ENCODE results near the gene ARL6IP6. TPM values are rescaled to one million over a fixed set of nuclear protein-coding genes. Genes with fewer than 3 reads are reported as not detected.

Gene ARL6IP6
- total and polyA plus RNA-seq, 2 of the 13 experiments (the other 11 are each of a cell fraction or from before 2014, with no cell fraction given), result 45.0 to 65.9 TPM

DNA sequence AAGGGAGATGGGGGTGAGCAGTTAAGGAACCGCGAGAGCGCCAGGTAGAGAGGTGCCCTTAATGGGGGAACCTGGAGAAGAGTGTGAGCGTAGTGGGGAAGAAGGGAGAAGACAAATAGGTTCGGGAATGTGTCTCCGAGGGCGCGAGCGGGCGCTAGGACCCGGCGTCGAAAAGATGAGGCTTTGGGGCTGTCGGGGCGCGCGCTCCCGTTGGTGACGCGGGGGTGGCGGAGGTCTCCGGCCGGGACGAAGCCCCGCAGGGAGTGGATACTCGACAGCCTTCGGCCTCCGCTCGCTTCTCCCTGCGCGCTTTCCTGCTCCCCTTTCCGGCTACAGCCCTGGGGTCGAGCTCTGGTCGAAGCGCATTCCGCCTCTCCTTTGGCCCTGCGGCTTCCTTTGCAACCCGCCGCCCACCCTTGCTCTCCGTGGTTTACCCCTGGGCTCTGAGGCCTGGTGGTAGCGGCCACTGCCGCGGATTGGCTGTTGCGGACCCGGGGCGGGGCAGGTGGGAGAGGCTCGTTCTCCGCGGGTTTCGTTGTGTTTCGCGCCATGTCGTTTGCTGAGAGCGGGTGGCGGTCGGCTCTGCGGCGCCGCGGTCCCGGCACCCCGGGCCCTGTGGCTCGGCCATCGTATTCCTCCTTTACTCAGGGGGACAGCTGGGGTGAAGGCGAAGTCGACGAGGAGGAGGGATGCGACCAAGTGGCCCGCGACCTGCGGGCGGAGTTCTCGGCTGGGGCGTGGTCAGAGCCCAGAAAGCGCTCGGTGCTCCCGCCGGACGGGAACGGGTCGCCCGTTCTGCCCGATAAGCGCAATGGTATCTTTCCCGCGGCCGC is at the start of gene ARL6IP6 (continued):
- TF ChIP-seq, protein P1, sequence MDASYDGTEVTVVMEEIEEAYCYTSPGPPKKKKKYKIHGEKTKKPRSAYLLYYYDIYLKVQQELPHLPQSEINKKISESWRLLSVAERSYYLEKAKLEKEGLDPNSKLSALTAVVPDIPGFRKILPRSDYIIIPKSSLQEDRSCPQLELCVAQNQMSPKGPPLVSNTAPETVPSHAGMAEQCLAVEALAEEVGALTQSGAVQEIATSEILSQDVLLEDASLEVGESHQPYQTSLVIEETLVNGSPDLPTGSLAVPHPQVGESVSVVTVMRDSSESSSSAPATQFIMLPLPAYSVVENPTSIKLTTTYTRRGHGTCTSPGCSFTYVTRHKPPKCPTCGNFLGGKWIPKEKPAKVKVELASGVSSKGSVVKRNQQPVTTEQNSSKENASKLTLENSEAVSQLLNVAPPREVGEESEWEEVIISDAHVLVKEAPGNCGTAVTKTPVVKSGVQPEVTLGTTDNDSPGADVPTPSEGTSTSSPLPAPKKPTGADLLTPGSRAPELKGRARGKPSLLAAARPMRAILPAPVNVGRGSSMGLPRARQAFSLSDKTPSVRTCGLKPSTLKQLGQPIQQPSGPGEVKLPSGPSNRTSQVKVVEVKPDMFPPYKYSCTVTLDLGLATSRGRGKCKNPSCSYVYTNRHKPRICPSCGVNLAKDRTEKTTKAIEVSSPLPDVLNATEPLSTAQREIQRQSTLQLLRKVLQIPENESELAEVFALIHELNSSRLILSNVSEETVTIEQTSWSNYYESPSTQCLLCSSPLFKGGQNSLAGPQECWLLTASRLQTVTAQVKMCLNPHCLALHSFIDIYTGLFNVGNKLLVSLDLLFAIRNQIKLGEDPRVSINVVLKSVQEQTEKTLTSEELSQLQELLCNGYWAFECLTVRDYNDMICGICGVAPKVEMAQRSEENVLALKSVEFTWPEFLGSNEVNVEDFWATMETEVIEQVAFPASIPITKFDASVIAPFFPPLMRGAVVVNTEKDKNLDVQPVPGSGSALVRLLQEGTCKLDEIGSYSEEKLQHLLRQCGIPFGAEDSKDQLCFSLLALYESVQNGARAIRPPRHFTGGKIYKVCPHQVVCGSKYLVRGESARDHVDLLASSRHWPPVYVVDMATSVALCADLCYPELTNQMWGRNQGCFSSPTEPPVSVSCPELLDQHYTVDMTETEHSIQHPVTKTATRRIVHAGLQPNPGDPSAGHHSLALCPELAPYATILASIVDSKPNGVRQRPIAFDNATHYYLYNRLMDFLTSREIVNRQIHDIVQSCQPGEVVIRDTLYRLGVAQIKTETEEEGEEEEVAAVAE (CRISPR knock-in tag; IDR thresholded peaks at IDR 0.05; ENCODE audit: borderline replicate concordance), result peak; percentile 91
- TF ChIP-seq ZNF296 (CRISPR knock-in tag; conservative IDR thresholded peaks at IDR 0.05) (no peak), NFATC3 (CRISPR knock-in tag; IDR thresholded peaks at IDR 0.05) (0 out of 2 replicates have a peak, but pooled peaks have one; percentile 10), ZNF589 (CRISPR knock-in tag; conservative IDR thresholded peaks at IDR 0.05) (peak; percentile 91; the same call in 1 of the 2 replicates), ZNF383 (CRISPR knock-in tag; IDR thresholded peaks at IDR 0.05; ENCODE audit: borderline replicate concordance) (no peak), MED8 (CRISPR knock-in tag; IDR thresholded peaks at IDR 0.05; ENCODE audit: insufficient replicate concordance) (peak; percentile 92), ZNF468 (CRISPR knock-in tag; IDR thresholded peaks at IDR 0.05) (no peak; the same call in 1 of the 2 replicates), ZNF773 (CRISPR knock-in tag; IDR thresholded peaks at IDR 0.05; ENCODE audit: borderline replicate concordance) (peak; percentile 80; the same call in 1 of the 2 replicates), POLR2AphosphoS2 (IDR thresholded peaks at IDR 0.05; ENCODE audit: low read depth, low read length) (no peak), FOXA3 (CRISPR knock-in tag; IDR thresholded peaks at IDR 0.05) (peak; percentile 43; the same call in 1 of the 2 replicates), MED13 (CRISPR knock-in tag; IDR thresholded peaks at IDR 0.05) (peak; percentile 27; the same call in 1 of the 2 replicates), ZNF20 (CRISPR knock-in tag; IDR thresholded peaks at IDR 0.05) (peak; percentile 97), ELF3 (CRISPR knock-in tag; IDR thresholded peaks at IDR 0.05) (peak; percentile 5; the same call in 1 of the 2 replicates), ZMYM3 (CRISPR knock-in tag; IDR thresholded peaks at IDR 0.05) (peak; percentile 11; the same call in 1 of the 2 replicates), ZBTB20 (CRISPR knock-in tag; IDR thresholded peaks at IDR 0.05; ENCODE audit: borderline replicate concordance, low read depth) (peak; percentile 85)
- TF ChIP-seq, protein P2, sequence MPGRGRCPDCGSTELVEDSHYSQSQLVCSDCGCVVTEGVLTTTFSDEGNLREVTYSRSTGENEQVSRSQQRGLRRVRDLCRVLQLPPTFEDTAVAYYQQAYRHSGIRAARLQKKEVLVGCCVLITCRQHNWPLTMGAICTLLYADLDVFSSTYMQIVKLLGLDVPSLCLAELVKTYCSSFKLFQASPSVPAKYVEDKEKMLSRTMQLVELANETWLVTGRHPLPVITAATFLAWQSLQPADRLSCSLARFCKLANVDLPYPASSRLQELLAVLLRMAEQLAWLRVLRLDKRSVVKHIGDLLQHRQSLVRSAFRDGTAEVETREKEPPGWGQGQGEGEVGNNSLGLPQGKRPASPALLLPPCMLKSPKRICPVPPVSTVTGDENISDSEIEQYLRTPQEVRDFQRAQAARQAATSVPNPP (CRISPR knock-in tag; IDR thresholded peaks at IDR 0.05), result peak; percentile 92; the same call in 1 of the 2 replicates
- TF ChIP-seq, protein P3, sequence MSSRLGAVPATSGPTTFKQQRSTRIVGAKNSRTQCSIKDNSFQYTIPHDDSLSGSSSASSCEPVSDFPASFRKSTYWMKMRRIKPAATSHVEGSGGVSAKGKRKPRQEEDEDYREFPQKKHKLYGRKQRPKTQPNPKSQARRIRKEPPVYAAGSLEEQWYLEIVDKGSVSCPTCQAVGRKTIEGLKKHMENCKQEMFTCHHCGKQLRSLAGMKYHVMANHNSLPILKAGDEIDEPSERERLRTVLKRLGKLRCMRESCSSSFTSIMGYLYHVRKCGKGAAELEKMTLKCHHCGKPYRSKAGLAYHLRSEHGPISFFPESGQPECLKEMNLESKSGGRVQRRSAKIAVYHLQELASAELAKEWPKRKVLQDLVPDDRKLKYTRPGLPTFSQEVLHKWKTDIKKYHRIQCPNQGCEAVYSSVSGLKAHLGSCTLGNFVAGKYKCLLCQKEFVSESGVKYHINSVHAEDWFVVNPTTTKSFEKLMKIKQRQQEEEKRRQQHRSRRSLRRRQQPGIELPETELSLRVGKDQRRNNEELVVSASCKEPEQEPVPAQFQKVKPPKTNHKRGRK (CRISPR knock-in tag; IDR thresholded peaks at IDR 0.05), result no peak
- TF ChIP-seq, protein P4, sequence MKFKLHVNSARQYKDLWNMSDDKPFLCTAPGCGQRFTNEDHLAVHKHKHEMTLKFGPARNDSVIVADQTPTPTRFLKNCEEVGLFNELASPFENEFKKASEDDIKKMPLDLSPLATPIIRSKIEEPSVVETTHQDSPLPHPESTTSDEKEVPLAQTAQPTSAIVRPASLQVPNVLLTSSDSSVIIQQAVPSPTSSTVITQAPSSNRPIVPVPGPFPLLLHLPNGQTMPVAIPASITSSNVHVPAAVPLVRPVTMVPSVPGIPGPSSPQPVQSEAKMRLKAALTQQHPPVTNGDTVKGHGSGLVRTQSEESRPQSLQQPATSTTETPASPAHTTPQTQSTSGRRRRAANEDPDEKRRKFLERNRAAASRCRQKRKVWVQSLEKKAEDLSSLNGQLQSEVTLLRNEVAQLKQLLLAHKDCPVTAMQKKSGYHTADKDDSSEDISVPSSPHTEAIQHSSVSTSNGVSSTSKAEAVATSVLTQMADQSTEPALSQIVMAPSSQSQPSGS (CRISPR knock-in tag; IDR thresholded peaks at IDR 0.05), result peak; percentile 58; the same call in 1 of the 2 replicates
- TF ChIP-seq, protein P5, sequence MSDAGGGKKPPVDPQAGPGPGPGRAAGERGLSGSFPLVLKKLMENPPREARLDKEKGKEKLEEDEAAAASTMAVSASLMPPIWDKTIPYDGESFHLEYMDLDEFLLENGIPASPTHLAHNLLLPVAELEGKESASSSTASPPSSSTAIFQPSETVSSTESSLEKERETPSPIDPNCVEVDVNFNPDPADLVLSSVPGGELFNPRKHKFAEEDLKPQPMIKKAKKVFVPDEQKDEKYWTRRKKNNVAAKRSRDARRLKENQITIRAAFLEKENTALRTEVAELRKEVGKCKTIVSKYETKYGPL (CRISPR knock-in tag; IDR thresholded peaks at IDR 0.05), result peak; percentile 81; the same call in 1 of the 2 replicates
